Neuron (in vitro differentiated cells): Measurements from ENCODE around the gene L2HGDH.
"Not testable (repeated sequence)": the region's sequence is repeated elsewhere in the genome, so short reads cannot be mapped to it uniquely, and the experiment has no call there.

ENCODE experiments used
- H2AFZ ChIP-seq: one replicate; pipeline ENCODE4 v1.6.1; 2013; ENCODE audit warnings: low read depth, mild to moderate bottlenecking, inconsistent platforms, low read length, moderate library complexity
- H3K27me3 ChIP-seq: one replicate; pipeline ENCODE4 v1.6.1; 2013; ENCODE audit warnings: low read length; ENCODE audit not compliant: insufficient read depth
- H3K36me3 ChIP-seq: one replicate; pipeline ENCODE4 v1.6.1; 2013; ENCODE audit warnings: low read length; ENCODE audit not compliant: insufficient read depth
- H3K4me1 ChIP-seq: one replicate; pipeline ENCODE4 v1.6.1; 2013; ENCODE audit warnings: low read length; ENCODE audit not compliant: insufficient read depth
- H3K4me3 ChIP-seq: 2 replicates; pipeline ENCODE4 v1.5.1; 2013; ENCODE audit warnings: mild to moderate bottlenecking, low read length, moderate library complexity
- H3K9me3 ChIP-seq: one replicate; pipeline ENCODE4 v1.6.1; 2013; ENCODE audit warnings: low read length

The L2HGDH gene

GRCh38 chr14:50311972-50312733 is at the start of gene L2HGDH, which contains the start of gene DMAC2L:
Gene L2HGDH, minus strand, starts transcription at chr14:50312229. Its CDS starts 79 bp downstream, at chr14:50312150.
Gene DMAC2L, plus strand, starts transcription at chr14:50312324. Its CDS starts 9,164 bp downstream, at chr14:50321488.
- Histone ChIP-seq H3K9me3 (no peaks in the 10 kb centered on the region), H3K27me3 (no peaks in the 10 kb centered on the region), H3K36me3 (peaks cover 5% of the 10 kb centered on the region), H2AFZ (peak within 1 kb of the TSS; percentile 71), H3K4me1 (peaks cover 10% of the 10 kb centered on the region), H3K4me3 (peak within 1 kb of the TSS; percentile 63)

- H3K27me3 ChIP-seq = no peaks in the 10 kb centered on the region
- no peaks in the 10 kb centered on the region for H3K36me3 ChIP-seq
- H3K4me3 ChIP-seq = no peak overlapping the region
- H3K4me1 ChIP-seq = no peaks in the 10 kb centered on the region
- H3K9me3 ChIP-seq = no peaks in the 10 kb centered on the region
- no peak overlapping the region for H2AFZ ChIP-seq
These were observed 48.8 kb upstream of the L2HGDH start for GRCh38 chr14:50360851-50361250.

- no peaks in the 10 kb centered on the region for H3K27me3 ChIP-seq
- H2AFZ ChIP-seq = no peak overlapping the region
- H3K4me3 ChIP-seq = no peak overlapping the region
- H3K4me1 ChIP-seq = no peaks in the 10 kb centered on the region
- no peaks in the 10 kb centered on the region for H3K36me3 ChIP-seq
- no peaks in the 10 kb centered on the region for H3K9me3 ChIP-seq
These were observed 48.1 kb upstream of the L2HGDH start for GRCh38 chr14:50360093-50360492.

- no peaks in the 10 kb centered on the region for H3K4me1 ChIP-seq
- H3K36me3 ChIP-seq = no peaks in the 10 kb centered on the region
- H3K9me3 ChIP-seq = no peaks in the 10 kb centered on the region
- no peak overlapping the region for H3K4me3 ChIP-seq
- no peaks in the 10 kb centered on the region for H3K27me3 ChIP-seq
- H2AFZ ChIP-seq = no peak overlapping the region
These were observed 47.6 kb upstream of the L2HGDH start for GRCh38 chr14:50359631-50360030.

- Histone ChIP-seq H3K27me3 (no peaks in the 10 kb centered on the region), H2AFZ (no peak overlapping the region), H3K9me3 (no peaks in the 10 kb centered on the region), H3K4me1 (no peaks in the 10 kb centered on the region), H3K4me3 (no peak overlapping the region), H3K36me3 (no peaks in the 10 kb centered on the region)
These were observed 45.8 kb upstream of the L2HGDH start for GRCh38 chr14:50357753-50358395.

GRCh38 chr14:50357124-50357523 is 45.1 kb upstream of the L2HGDH start:
- Histone ChIP-seq H3K4me3 (no peak overlapping the region), H3K9me3 (no peaks in the 10 kb centered on the region), H3K4me1 (no peaks in the 10 kb centered on the region), H3K36me3 (no peaks in the 10 kb centered on the region), H2AFZ (no peak overlapping the region), H3K27me3 (no peaks in the 10 kb centered on the region)

GRCh38 chr14:50356283-50356682 is 44.3 kb upstream of the L2HGDH start:
- not testable (repeated sequence) for H3K27me3 ChIP-seq, H2AFZ ChIP-seq, H3K36me3 ChIP-seq, H3K4me3 ChIP-seq, H3K9me3 ChIP-seq, H3K4me1 ChIP-seq

- no peaks in the 10 kb centered on the region for H3K36me3 ChIP-seq
- no peaks in the 10 kb centered on the region for H3K4me1 ChIP-seq
- no peak overlapping the region for H3K4me3 ChIP-seq
- H3K27me3 ChIP-seq = no peaks in the 10 kb centered on the region
- no peaks in the 10 kb centered on the region for H3K9me3 ChIP-seq
- H2AFZ ChIP-seq = no peak overlapping the region
These were observed 43.7 kb upstream of the L2HGDH start for GRCh38 chr14:50355692-50356091.

- Histone ChIP-seq H3K4me1 (no peaks in the 10 kb centered on the region), H3K27me3 (no peaks in the 10 kb centered on the region), H3K36me3 (no peaks in the 10 kb centered on the region), H2AFZ (no peak overlapping the region), H3K4me3 (no peak overlapping the region), H3K9me3 (no peaks in the 10 kb centered on the region)
These were observed 42.5 kb upstream of the L2HGDH start for GRCh38 chr14:50354527-50354926.

- Histone ChIP-seq H3K4me3 (no peak overlapping the region), H3K27me3 (no peaks in the 10 kb centered on the region), H2AFZ (no peak overlapping the region), H3K9me3 (no peaks in the 10 kb centered on the region), H3K4me1 (no peaks in the 10 kb centered on the region), H3K36me3 (no peaks in the 10 kb centered on the region)
These were observed 41.1 kb upstream of the L2HGDH start for GRCh38 chr14:50353126-50353525.

- Histone ChIP-seq H3K4me1 (no peaks in the 10 kb centered on the region), H3K36me3 (no peaks in the 10 kb centered on the region), H3K9me3 (no peaks in the 10 kb centered on the region), H2AFZ (no peak overlapping the region), H3K4me3 (no peak overlapping the region), H3K27me3 (no peaks in the 10 kb centered on the region)
These were observed 40.6 kb upstream of the L2HGDH start for GRCh38 chr14:50352584-50352983.

- H3K9me3 ChIP-seq = no peaks in the 10 kb centered on the region
- peaks cover 2% of the 10 kb centered on the region for H3K4me1 ChIP-seq
- no peaks in the 10 kb centered on the region for H3K36me3 ChIP-seq
- H3K4me3 ChIP-seq = no peak overlapping the region
- no peak overlapping the region for H2AFZ ChIP-seq
- H3K27me3 ChIP-seq = no peaks in the 10 kb centered on the region
These were observed 38.9 kb upstream of the L2HGDH start for GRCh38 chr14:50350975-50351374.

- Histone ChIP-seq H3K27me3 (no peaks in the 10 kb centered on the region), H3K9me3 (no peaks in the 10 kb centered on the region), H3K4me1 (peaks cover 5% of the 10 kb centered on the region)
These were observed 36.9 kb upstream of the L2HGDH start for GRCh38 chr14:50348933-50349332.

More at GRCh38 chr14:50348933-50349332, 36.9 kb upstream of the L2HGDH start:
- no peak overlapping the region for H2AFZ ChIP-seq
- no peaks in the 10 kb centered on the region for H3K36me3 ChIP-seq
- H3K4me3 ChIP-seq = no peak overlapping the region
